EH (cell line): ENCODE measurements around the gene IL13RA2.

ENCODE experiments used
- DNase-seq: peaks from one replicate; pipeline ENCODE4 v3.0.0-alpha.2; 2015; ENCODE audit warnings: low read depth

IL13RA2 gene

DNA sequence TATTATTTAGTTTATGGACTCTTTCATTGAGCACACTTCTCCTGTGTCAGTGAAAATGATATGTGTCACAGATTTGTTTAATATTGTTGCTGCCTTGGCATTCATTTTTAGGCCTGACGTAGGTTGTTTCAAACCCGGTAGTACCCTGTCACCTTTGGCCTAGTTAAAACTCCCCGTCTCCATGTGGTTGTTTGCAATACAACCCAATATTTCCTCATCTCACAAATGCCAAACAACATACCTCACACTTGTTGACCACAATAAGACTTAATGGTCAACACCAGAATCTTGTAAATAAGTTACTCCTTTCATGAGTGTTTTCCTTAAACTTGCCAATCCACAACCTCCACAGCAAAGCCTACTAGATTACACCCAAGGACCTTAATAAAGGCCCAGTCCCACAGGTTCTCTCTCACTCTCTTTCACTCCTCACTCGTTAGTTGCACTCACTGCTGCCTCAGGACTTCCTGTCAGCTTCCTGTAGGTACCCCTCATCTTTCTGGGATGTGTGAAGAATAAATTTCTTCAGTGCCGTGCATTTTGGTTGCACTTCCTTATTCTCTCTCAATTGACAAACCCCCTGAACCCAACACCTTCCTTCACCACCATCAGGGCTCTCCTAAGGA, 31.3 kb downstream of the IL13RA2 start:
- no peak for DNase-seq

DNA sequence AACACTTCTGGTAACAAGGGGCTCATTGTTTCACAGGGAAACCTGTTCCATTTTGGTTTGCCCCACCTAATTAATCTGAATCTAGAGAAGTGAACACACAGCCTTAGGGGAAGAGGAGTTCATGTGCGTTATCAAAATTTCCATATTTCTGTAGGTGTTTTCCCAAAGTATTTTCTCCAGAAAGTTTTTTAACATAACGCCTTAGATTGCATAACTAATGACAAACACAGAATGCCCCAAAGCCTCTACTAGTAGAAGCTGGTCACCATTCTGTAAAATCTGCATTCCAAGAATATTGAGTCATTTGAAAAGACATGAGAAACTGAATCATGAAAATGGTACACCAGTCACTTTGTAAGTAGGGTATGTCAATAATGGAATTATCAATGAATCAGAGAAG, 41.1 kb downstream of the IL13RA2 start:
- DNase-seq: peak; percentile 70

DNA sequence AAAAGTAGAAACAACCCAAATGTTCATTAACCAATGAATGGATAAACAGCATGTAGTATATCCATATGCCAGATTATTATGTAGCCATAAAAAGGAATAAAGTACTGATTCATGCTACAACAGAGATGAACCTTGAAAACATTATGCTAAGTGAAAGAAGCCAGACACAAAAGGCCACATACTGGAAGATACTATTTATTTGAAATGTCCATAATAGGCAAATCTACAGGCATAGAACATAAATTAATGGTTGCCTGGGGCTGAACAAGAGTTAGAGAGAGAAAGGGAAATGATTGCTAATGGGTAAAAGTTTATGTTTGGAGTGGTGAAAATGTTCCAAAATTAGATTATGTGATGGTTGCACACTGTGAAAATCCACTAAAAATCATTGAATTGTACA, 44.4 kb downstream of the IL13RA2 start:
- peak; percentile 30 for DNase-seq

DNA sequence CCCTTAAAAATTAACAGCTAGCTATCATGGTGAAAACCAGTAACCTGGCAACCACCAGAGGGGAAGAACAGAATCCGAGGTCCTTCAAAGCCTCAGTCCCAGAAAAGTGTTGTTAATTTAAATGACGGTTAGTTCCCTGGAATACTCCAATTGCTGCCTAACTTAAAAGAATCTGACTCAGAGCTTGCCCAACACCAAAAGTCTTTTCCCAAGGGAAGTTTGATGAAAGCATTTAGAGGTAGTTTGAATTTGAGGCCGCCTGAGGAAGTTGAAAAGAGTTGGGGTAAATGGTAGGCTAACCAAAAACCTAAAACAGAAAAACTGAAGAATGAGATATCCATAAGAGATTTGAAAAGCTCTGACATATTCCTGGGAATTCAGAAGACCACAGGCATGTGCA, 46.6 kb downstream of the IL13RA2 start:
- peak; percentile 26 for DNase-seq

DNA sequence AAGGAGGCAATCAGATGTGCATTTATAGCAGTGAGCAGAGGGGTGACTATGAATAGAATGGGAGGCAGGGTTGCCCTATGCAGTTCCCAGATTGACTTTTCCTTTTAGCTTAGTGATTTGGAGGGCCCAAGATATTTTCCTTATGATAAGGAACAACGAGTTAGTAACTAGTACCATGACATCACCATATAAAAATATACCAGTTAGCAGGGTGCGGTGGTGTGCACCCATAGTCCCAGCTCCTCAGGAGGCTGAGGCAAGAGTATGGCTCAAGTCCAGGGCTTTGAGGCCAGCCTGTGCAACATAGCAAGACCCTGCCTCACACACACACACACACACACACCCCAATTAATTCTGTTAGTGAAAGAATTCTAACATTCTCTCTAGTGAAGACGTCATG, 53.0 kb downstream of the IL13RA2 start:
- peak; percentile 6 for DNase-seq

DNA sequence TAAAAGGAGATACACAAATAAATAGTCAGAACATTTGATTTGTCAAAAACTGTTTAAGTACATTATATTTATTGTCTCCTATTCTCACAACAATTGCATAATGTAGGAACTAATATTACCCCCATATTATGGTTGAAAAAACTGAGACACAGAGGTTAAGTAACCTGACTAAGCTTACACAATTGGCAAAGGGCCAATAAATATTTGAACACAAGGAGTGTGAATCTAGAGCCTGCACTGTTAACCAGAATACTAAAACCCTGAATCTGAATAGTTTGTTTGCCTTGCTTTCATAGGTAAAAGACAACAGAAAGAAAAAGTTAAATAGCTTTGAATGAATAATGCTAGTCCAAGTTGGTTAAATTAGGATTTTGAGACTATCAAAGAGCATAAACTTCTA, 55.2 kb downstream of the IL13RA2 start:
- DNase-seq: no peak

DNA sequence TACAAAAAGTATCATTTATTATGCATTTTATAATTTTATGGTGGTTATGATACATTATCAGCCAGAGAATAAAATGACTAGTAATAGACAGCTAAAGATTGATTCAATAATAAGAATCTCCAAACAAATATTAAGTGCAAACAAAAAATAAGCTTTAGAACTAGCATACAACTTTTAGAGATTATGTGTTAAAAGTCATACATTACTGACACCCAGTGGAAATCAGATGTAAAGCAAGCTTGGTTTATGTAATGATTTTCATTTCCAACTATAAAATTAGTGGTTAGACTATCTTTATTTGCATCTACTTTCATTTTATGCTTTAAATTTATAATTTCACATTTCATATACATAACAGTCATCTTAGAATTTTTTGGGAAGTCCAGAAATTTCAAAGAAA, 57.7 kb downstream of the IL13RA2 start:
- peak; percentile 23 for DNase-seq
